ENCODE results near the gene DDHD1.
"Not testable (repeated sequence)": the region's sequence is repeated elsewhere in the genome, so short reads cannot be mapped to it uniquely, and the experiment has no call there.

Gene DDHD1

GRCh38 chr14:53180272-53181221 is 27.4 kb upstream of the DDHD1 start:
- no peaks in the 10 kb centered on the region for H3K4me1 ChIP-seq (ENCODE audit: control insufficient read depth, insufficient read depth, low read length)
- no peak overlapping the region for H3K4me3 ChIP-seq (ENCODE audit: low read length)
- H3K9ac ChIP-seq (ENCODE audit: low read length) = no peak overlapping the region
- no peaks in the 10 kb centered on the region for H3K27me3 ChIP-seq (replicated peaks; ENCODE audit: control insufficient read depth, insufficient read depth, low read length)
- no peaks in the 10 kb centered on the region for H3K9me3 ChIP-seq (ENCODE audit: control insufficient read depth, low read length)
- DNase-seq (ENCODE audit: low read depth) = peak; percentile 23
- H3K36me3 ChIP-seq (ENCODE audit: control insufficient read depth, insufficient read depth, low read length, severe bottlenecking) = no peaks in the 10 kb centered on the region

GRCh38 chr14:53179486-53180005 is 26.4 kb upstream of the DDHD1 start:
- DNase-seq (ENCODE audit: low read depth); H3K4me3 ChIP-seq (ENCODE audit: low read length); H3K36me3 ChIP-seq (ENCODE audit: control insufficient read depth, insufficient read depth, low read length, severe bottlenecking); H3K4me1 ChIP-seq (ENCODE audit: control insufficient read depth, insufficient read depth, low read length); H3K27me3 ChIP-seq (replicated peaks; ENCODE audit: control insufficient read depth, insufficient read depth, low read length); H3K9ac ChIP-seq (ENCODE audit: low read length); H3K9me3 ChIP-seq (ENCODE audit: control insufficient read depth, low read length): not testable (repeated sequence)

GRCh38 chr14:53175375-53175774 is 22.3 kb upstream of the DDHD1 start:
- H3K36me3 ChIP-seq (ENCODE audit: control insufficient read depth, insufficient read depth, low read length, severe bottlenecking) = no peaks in the 10 kb centered on the region
- H3K4me3 ChIP-seq (ENCODE audit: low read length) = no peak overlapping the region
- no peaks in the 10 kb centered on the region for H3K27me3 ChIP-seq (replicated peaks; ENCODE audit: control insufficient read depth, insufficient read depth, low read length)
- no peak for DNase-seq (ENCODE audit: low read depth)
- no peaks in the 10 kb centered on the region for H3K9me3 ChIP-seq (ENCODE audit: control insufficient read depth, low read length)
- peaks cover 10% of the 10 kb centered on the region for H3K4me1 ChIP-seq (ENCODE audit: control insufficient read depth, insufficient read depth, low read length)
- H3K9ac ChIP-seq (ENCODE audit: low read length) = no peak overlapping the region

- H3K4me1 ChIP-seq (ENCODE audit: control insufficient read depth, insufficient read depth, low read length) = peaks cover 10% of the 10 kb centered on the region
- H3K36me3 ChIP-seq (ENCODE audit: control insufficient read depth, insufficient read depth, low read length, severe bottlenecking) = no peaks in the 10 kb centered on the region
- no peak overlapping the region for H3K4me3 ChIP-seq (ENCODE audit: low read length)
- no peaks in the 10 kb centered on the region for H3K27me3 ChIP-seq (replicated peaks; ENCODE audit: control insufficient read depth, insufficient read depth, low read length)
- DNase-seq (ENCODE audit: low read depth) = no peak
- H3K9me3 ChIP-seq (ENCODE audit: control insufficient read depth, low read length) = no peaks in the 10 kb centered on the region
- no peak overlapping the region for H3K9ac ChIP-seq (ENCODE audit: low read length)
Measured at GRCh38 chr14:53174918-53175317, 21.8 kb upstream of the DDHD1 start.

- DNase-seq (ENCODE audit: low read depth) = no peak
- no peak overlapping the region for H3K4me3 ChIP-seq (ENCODE audit: low read length)
- H3K9ac ChIP-seq (ENCODE audit: low read length) = no peak overlapping the region
- no peaks in the 10 kb centered on the region for H3K9me3 ChIP-seq (ENCODE audit: control insufficient read depth, low read length)
- peaks cover 26% of the 10 kb centered on the region for H3K4me1 ChIP-seq (ENCODE audit: control insufficient read depth, insufficient read depth, low read length)
- no peaks in the 10 kb centered on the region for H3K36me3 ChIP-seq (ENCODE audit: control insufficient read depth, insufficient read depth, low read length, severe bottlenecking)
- no peaks in the 10 kb centered on the region for H3K27me3 ChIP-seq (replicated peaks; ENCODE audit: control insufficient read depth, insufficient read depth, low read length)
Measured at GRCh38 chr14:53168786-53169185, 15.7 kb upstream of the DDHD1 start.

GRCh38 chr14:53167602-53168328 is 14.6 kb upstream of the DDHD1 start:
- Histone ChIP-seq H3K27me3 (replicated peaks; ENCODE audit: control insufficient read depth, insufficient read depth, low read length) (no peaks in the 10 kb centered on the region), H3K4me1 (ENCODE audit: control insufficient read depth, insufficient read depth, low read length) (peaks cover 26% of the 10 kb centered on the region), H3K4me3 (ENCODE audit: low read length) (peak overlapping the region; percentile 76), H3K9ac (ENCODE audit: low read length) (peak overlapping the region; percentile 90), H3K9me3 (ENCODE audit: control insufficient read depth, low read length) (no peaks in the 10 kb centered on the region), H3K36me3 (ENCODE audit: control insufficient read depth, insufficient read depth, low read length, severe bottlenecking) (no peaks in the 10 kb centered on the region)
- DNase-seq (ENCODE audit: low read depth) = peak; percentile 76

GRCh38 chr14:53161758-53162435 is 8.8 kb upstream of the DDHD1 start:
- no peak overlapping the region for H3K9ac ChIP-seq (ENCODE audit: low read length)
- no peaks in the 10 kb centered on the region for H3K27me3 ChIP-seq (replicated peaks; ENCODE audit: control insufficient read depth, insufficient read depth, low read length)
- no peaks in the 10 kb centered on the region for H3K9me3 ChIP-seq (ENCODE audit: control insufficient read depth, low read length)
- H3K36me3 ChIP-seq (ENCODE audit: control insufficient read depth, insufficient read depth, low read length, severe bottlenecking) = no peaks in the 10 kb centered on the region
- H3K4me3 ChIP-seq (ENCODE audit: low read length) = no peak overlapping the region
- no peak for DNase-seq (ENCODE audit: low read depth)
- peaks cover 7% of the 10 kb centered on the region for H3K4me1 ChIP-seq (ENCODE audit: control insufficient read depth, insufficient read depth, low read length)

GRCh38 chr14:53156238-53156637 is 3.1 kb upstream of the DDHD1 start:
- Histone ChIP-seq H3K27me3 (replicated peaks; ENCODE audit: control insufficient read depth, insufficient read depth, low read length) (no peaks in the 10 kb centered on the region), H3K9me3 (ENCODE audit: control insufficient read depth, low read length) (no peaks in the 10 kb centered on the region), H3K4me1 (ENCODE audit: control insufficient read depth, insufficient read depth, low read length) (peaks cover 6% of the 10 kb centered on the region), H3K9ac (ENCODE audit: low read length) (no peak overlapping the region), H3K4me3 (ENCODE audit: low read length) (no peak overlapping the region), H3K36me3 (ENCODE audit: control insufficient read depth, insufficient read depth, low read length, severe bottlenecking) (no peaks in the 10 kb centered on the region)
- no peak for DNase-seq (ENCODE audit: low read depth)

GRCh38 chr14:53153702-53154112 is 584 bp upstream of the DDHD1 start:
- DNase-seq (ENCODE audit: low read depth) = no peak
- H3K9ac ChIP-seq (ENCODE audit: low read length) = peak overlapping the region; percentile 87
- no peaks in the 10 kb centered on the region for H3K36me3 ChIP-seq (ENCODE audit: control insufficient read depth, insufficient read depth, low read length, severe bottlenecking)
- peaks cover 21% of the 10 kb centered on the region for H3K4me1 ChIP-seq (ENCODE audit: control insufficient read depth, insufficient read depth, low read length)
- peak overlapping the region; percentile 91 for H3K4me3 ChIP-seq (ENCODE audit: low read length)
- H3K9me3 ChIP-seq (ENCODE audit: control insufficient read depth, low read length) = no peaks in the 10 kb centered on the region
- no peaks in the 10 kb centered on the region for H3K27me3 ChIP-seq (replicated peaks; ENCODE audit: control insufficient read depth, insufficient read depth, low read length)

- Histone ChIP-seq H3K9ac (ENCODE audit: low read length) (peak overlapping the region; percentile 90), H3K9me3 (ENCODE audit: control insufficient read depth, low read length) (no peaks in the 10 kb centered on the region), H3K4me3 (ENCODE audit: low read length) (peak overlapping the region; percentile 91), H3K27me3 (replicated peaks; ENCODE audit: control insufficient read depth, insufficient read depth, low read length) (no peaks in the 10 kb centered on the region), H3K36me3 (ENCODE audit: control insufficient read depth, insufficient read depth, low read length, severe bottlenecking) (no peaks in the 10 kb centered on the region), H3K4me1 (ENCODE audit: control insufficient read depth, insufficient read depth, low read length) (peaks cover 21% of the 10 kb centered on the region)
- peak; percentile 71 for DNase-seq (ENCODE audit: low read depth)
Measured at GRCh38 chr14:53152184-53152886, 788 bp downstream of the DDHD1 start.

All from adipocyte (in vitro differentiated cells).